ENCODE measurements around the gene HES7. TPM values are rescaled to one million over a fixed set of nuclear protein-coding genes. Genes with fewer than 3 reads are reported as not detected.
"Not testable (repeated sequence)": the region's sequence is repeated elsewhere in the genome, so short reads cannot be mapped to it uniquely, and the experiment has no call there.

Gene HES7
- 0.10 TPM for polyA plus RNA-seq (2013, experiment 1 of 2)
- 0.17 TPM for polyA plus RNA-seq (2013, experiment 2 of 2)

- H3K79me1 ChIP-seq (ENCODE audit: low read length): no peaks in the 10 kb centered on the region
- no CpG with 5 or more reads among the region's 29 CpGs for WGBS (ENCODE audit: extremely low coverage, insufficient coverage, low lambda C conversion rate)
- H3K4me1 ChIP-seq (ENCODE audit: control insufficient read depth, low read depth, low read length): peaks cover 4% of the 10 kb centered on the region
- H2BK15ac ChIP-seq (replicated peaks; ENCODE audit: low read depth): no peak within 1 kb of the TSS
- H2AK5ac ChIP-seq (ENCODE audit: low read length): no peak within 1 kb of the TSS
- peak; percentile 86 for DNase-seq
- H3K27me3 ChIP-seq (ENCODE audit: insufficient read depth, low read length, poor library complexity): peaks cover 20% of the 10 kb centered on the region
- H3K23ac ChIP-seq (ENCODE audit: low read length): no peak within 1 kb of the TSS
- no peak within 1 kb of the TSS for H4K8ac ChIP-seq (ENCODE audit: low read depth, low read length)
- peak within 1 kb of the TSS; percentile 48 for H3K4me3 ChIP-seq (ENCODE audit: low read length)
- H3K79me2 ChIP-seq (ENCODE audit: control insufficient read depth, insufficient read depth, low read length): no peaks in the 10 kb centered on the region
- H3K4ac ChIP-seq (ENCODE audit: low read depth, low read length): no peak within 1 kb of the TSS
- H3K27ac ChIP-seq (ENCODE audit: low read depth, low read length): no peak within 1 kb of the TSS
- peak within 1 kb of the TSS; percentile 53 for H3K56ac ChIP-seq (ENCODE audit: low read length)
- H3K36me3 ChIP-seq (ENCODE audit: control insufficient read depth, insufficient read depth, low read length): no peaks in the 10 kb centered on the region
- H3K18ac ChIP-seq (ENCODE audit: low read length): no peak within 1 kb of the TSS
- H2BK120ac ChIP-seq (ENCODE audit: low read depth, low read length): no peak within 1 kb of the TSS
- no peak within 1 kb of the TSS for H4K5ac ChIP-seq (ENCODE audit: low read length)
- H2BK5ac ChIP-seq (ENCODE audit: low read length): no peak within 1 kb of the TSS
- H3K9ac ChIP-seq (ENCODE audit: low read length): peak within 1 kb of the TSS; percentile 62
- peak within 1 kb of the TSS; percentile 22 for H3K4me2 ChIP-seq (ENCODE audit: low read length)
These were observed at the start of gene HES7 for GRCh38 chr17:8123695-8124349. Gene HES7 (minus strand): TSS chr17:8124106. CDS start chr17:8124084, 22 bp downstream.

- no peak overlapping the region for H3K9ac ChIP-seq (ENCODE audit: low read length)
- no peak overlapping the region for H2BK5ac ChIP-seq (ENCODE audit: low read length)
- H3K18ac ChIP-seq (ENCODE audit: low read length): no peak overlapping the region
- H3K4me2 ChIP-seq (ENCODE audit: low read length): no peak overlapping the region
- H3K36me3 ChIP-seq (ENCODE audit: control insufficient read depth, insufficient read depth, low read length): no peaks in the 10 kb centered on the region
- no CpG with 5 or more reads among the region's 23 CpGs for WGBS (ENCODE audit: extremely low coverage, insufficient coverage, low lambda C conversion rate)
- no peak overlapping the region for H3K23ac ChIP-seq (ENCODE audit: low read length)
- no peaks in the 10 kb centered on the region for H3K79me1 ChIP-seq (ENCODE audit: low read length)
- H2BK120ac ChIP-seq (ENCODE audit: low read depth, low read length): no peak overlapping the region
- no peak overlapping the region for H4K8ac ChIP-seq (ENCODE audit: low read depth, low read length)
- peak; percentile 99 for DNase-seq
- peaks cover 7% of the 10 kb centered on the region for H3K4me1 ChIP-seq (ENCODE audit: control insufficient read depth, low read depth, low read length)
- H3K4ac ChIP-seq (ENCODE audit: low read depth, low read length): no peak overlapping the region
- no peak overlapping the region for H2AK5ac ChIP-seq (ENCODE audit: low read length)
- peak overlapping the region; percentile 36 for H3K56ac ChIP-seq (ENCODE audit: low read length)
- H3K27me3 ChIP-seq (ENCODE audit: insufficient read depth, low read length, poor library complexity): no peaks in the 10 kb centered on the region
- H3K79me2 ChIP-seq (ENCODE audit: control insufficient read depth, insufficient read depth, low read length): no peaks in the 10 kb centered on the region
- no peak overlapping the region for H4K5ac ChIP-seq (ENCODE audit: low read length)
- H3K27ac ChIP-seq (ENCODE audit: low read depth, low read length): no peak overlapping the region
- H2BK15ac ChIP-seq (replicated peaks; ENCODE audit: low read depth): no peak overlapping the region
- no peak overlapping the region for H3K4me3 ChIP-seq (ENCODE audit: low read length)
These were observed 49.4 kb upstream of the HES7 start for GRCh38 chr17:8173056-8173870.

- not testable (repeated sequence) for H3K27ac ChIP-seq (ENCODE audit: low read depth, low read length); H3K56ac ChIP-seq (ENCODE audit: low read length); H2BK120ac ChIP-seq (ENCODE audit: low read depth, low read length); H2AK5ac ChIP-seq (ENCODE audit: low read length); H3K27me3 ChIP-seq (ENCODE audit: insufficient read depth, low read length, poor library complexity); H3K4me3 ChIP-seq (ENCODE audit: low read length); H3K79me1 ChIP-seq (ENCODE audit: low read length); H3K9ac ChIP-seq (ENCODE audit: low read length); H3K23ac ChIP-seq (ENCODE audit: low read length); H2BK15ac ChIP-seq (replicated peaks; ENCODE audit: low read depth); H2BK5ac ChIP-seq (ENCODE audit: low read length); H4K5ac ChIP-seq (ENCODE audit: low read length); H3K4me1 ChIP-seq (ENCODE audit: control insufficient read depth, low read depth, low read length); DNase-seq; H3K36me3 ChIP-seq (ENCODE audit: control insufficient read depth, insufficient read depth, low read length); H3K18ac ChIP-seq (ENCODE audit: low read length); H3K4me2 ChIP-seq (ENCODE audit: low read length); H3K79me2 ChIP-seq (ENCODE audit: control insufficient read depth, insufficient read depth, low read length); H4K8ac ChIP-seq (ENCODE audit: low read depth, low read length); H3K4ac ChIP-seq (ENCODE audit: low read depth, low read length)
- no CpG with 5 or more reads among the region's 19 CpGs for WGBS (ENCODE audit: extremely low coverage, insufficient coverage, low lambda C conversion rate)
These were observed 46.3 kb upstream of the HES7 start for GRCh38 chr17:8170186-8170585.

GRCh38 chr17:8167526-8167925 is 43.6 kb upstream of the HES7 start:
- peaks cover 10% of the 10 kb centered on the region for H3K4me1 ChIP-seq (ENCODE audit: control insufficient read depth, low read depth, low read length)
- no peak overlapping the region for H3K4ac ChIP-seq (ENCODE audit: low read depth, low read length)
- H3K27ac ChIP-seq (ENCODE audit: low read depth, low read length): no peak overlapping the region
- H3K79me1 ChIP-seq (ENCODE audit: low read length): no peaks in the 10 kb centered on the region
- no peak overlapping the region for H2BK5ac ChIP-seq (ENCODE audit: low read length)
- DNase-seq: no peak
- no peak overlapping the region for H3K23ac ChIP-seq (ENCODE audit: low read length)
- no CpG with 5 or more reads among the region's 3 CpGs for WGBS (ENCODE audit: extremely low coverage, insufficient coverage, low lambda C conversion rate)
- H3K79me2 ChIP-seq (ENCODE audit: control insufficient read depth, insufficient read depth, low read length): no peaks in the 10 kb centered on the region
- no peak overlapping the region for H2AK5ac ChIP-seq (ENCODE audit: low read length)
- H2BK15ac ChIP-seq (replicated peaks; ENCODE audit: low read depth): no peak overlapping the region
- H3K36me3 ChIP-seq (ENCODE audit: control insufficient read depth, insufficient read depth, low read length): no peaks in the 10 kb centered on the region
- H3K4me3 ChIP-seq (ENCODE audit: low read length): no peak overlapping the region
- H3K18ac ChIP-seq (ENCODE audit: low read length): no peak overlapping the region
- H3K9ac ChIP-seq (ENCODE audit: low read length): no peak overlapping the region
- H2BK120ac ChIP-seq (ENCODE audit: low read depth, low read length): no peak overlapping the region
- no peak overlapping the region for H3K56ac ChIP-seq (ENCODE audit: low read length)
- no peaks in the 10 kb centered on the region for H3K27me3 ChIP-seq (ENCODE audit: insufficient read depth, low read length, poor library complexity)
- H4K5ac ChIP-seq (ENCODE audit: low read length): no peak overlapping the region
- H3K4me2 ChIP-seq (ENCODE audit: low read length): no peak overlapping the region
- no peak overlapping the region for H4K8ac ChIP-seq (ENCODE audit: low read depth, low read length)

- Histone ChIP-seq H3K4me3 (ENCODE audit: low read length) (no peak overlapping the region), H3K18ac (ENCODE audit: low read length) (no peak overlapping the region), H3K79me2 (ENCODE audit: control insufficient read depth, insufficient read depth, low read length) (peaks cover 7% of the 10 kb centered on the region), H3K4me1 (ENCODE audit: control insufficient read depth, low read depth, low read length) (peaks cover 12% of the 10 kb centered on the region), H3K4me2 (ENCODE audit: low read length) (no peak overlapping the region), H3K9ac (ENCODE audit: low read length) (no peak overlapping the region), H3K27ac (ENCODE audit: low read depth, low read length) (no peak overlapping the region), H2BK120ac (ENCODE audit: low read depth, low read length) (no peak overlapping the region), H2AK5ac (ENCODE audit: low read length) (no peak overlapping the region), H3K56ac (ENCODE audit: low read length) (no peak overlapping the region), H3K79me1 (ENCODE audit: low read length) (peaks cover 5% of the 10 kb centered on the region), H4K8ac (ENCODE audit: low read depth, low read length) (no peak overlapping the region), H3K36me3 (ENCODE audit: control insufficient read depth, insufficient read depth, low read length) (no peaks in the 10 kb centered on the region), H2BK15ac (replicated peaks; ENCODE audit: low read depth) (no peak overlapping the region), H3K27me3 (ENCODE audit: insufficient read depth, low read length, poor library complexity) (no peaks in the 10 kb centered on the region), H3K4ac (ENCODE audit: low read depth, low read length) (no peak overlapping the region), H2BK5ac (ENCODE audit: low read length) (no peak overlapping the region), H3K23ac (ENCODE audit: low read length) (no peak overlapping the region), H4K5ac (ENCODE audit: low read length) (no peak overlapping the region)
- no CpG with 5 or more reads among the region's 6 CpGs for WGBS (ENCODE audit: extremely low coverage, insufficient coverage, low lambda C conversion rate)
- no peak for DNase-seq
These were observed 42.8 kb upstream of the HES7 start for GRCh38 chr17:8166731-8167130.

Data from mesendoderm (in vitro differentiated cells).